ENCODE measurements around the gene SLC25A11. TPM values are rescaled to one million over a fixed set of nuclear protein-coding genes. Genes with fewer than 3 reads are reported as not detected.
"Not testable (repeated sequence)": the region's sequence is repeated elsewhere in the genome, so short reads cannot be mapped to it uniquely, and the experiment has no call there.

Gene SLC25A11
- total RNA-seq, 2 donors from 2014 or later: 77.5 to 90.0 TPM

DNA sequence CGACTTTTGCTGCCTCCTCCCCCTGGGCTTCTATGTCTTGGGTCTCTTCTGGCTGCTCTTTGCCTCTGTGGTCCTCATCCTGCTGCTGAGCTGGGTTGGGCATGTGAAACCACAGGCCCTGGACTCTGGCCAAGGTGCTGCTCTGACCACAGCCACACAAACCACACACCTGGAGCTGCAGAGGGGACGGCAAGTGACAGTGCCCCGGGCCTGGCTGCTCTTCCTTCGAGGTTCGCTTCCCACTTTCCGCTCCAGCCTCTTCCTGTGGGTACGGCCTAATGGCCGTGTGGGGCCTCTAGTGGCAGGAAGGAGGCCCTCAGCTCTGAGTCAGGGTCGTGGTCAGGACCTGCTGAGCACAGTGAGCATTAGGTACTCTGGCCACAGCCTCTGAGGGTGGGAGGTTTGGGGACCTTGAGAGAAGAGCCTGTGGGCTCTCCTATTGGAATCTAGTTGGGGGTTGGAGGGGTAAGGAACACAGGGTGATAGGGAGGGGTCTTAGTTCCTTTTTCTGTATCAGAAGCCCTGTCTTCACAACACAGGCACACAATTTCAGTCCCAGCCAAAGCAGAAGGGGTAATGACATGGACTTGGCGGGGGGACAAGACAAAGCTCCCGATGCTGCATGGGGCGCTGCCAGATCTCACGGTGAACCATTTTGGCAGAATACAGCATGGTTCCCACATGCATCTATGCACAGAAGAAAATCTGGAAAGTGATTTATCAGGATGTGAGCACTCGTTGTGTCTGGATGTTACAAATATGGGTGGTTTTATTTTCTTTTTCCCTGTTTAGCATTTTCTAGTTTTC, 5.5 kb downstream of the SLC25A11 start:
- intact Hi-C loops (cut with DNase I, micrococcal nuclease): no loop called here
- DNase-seq (peak in 1 of 2 donors; percentile 63), ATAC-seq (peak; percentile 26)

DNA sequence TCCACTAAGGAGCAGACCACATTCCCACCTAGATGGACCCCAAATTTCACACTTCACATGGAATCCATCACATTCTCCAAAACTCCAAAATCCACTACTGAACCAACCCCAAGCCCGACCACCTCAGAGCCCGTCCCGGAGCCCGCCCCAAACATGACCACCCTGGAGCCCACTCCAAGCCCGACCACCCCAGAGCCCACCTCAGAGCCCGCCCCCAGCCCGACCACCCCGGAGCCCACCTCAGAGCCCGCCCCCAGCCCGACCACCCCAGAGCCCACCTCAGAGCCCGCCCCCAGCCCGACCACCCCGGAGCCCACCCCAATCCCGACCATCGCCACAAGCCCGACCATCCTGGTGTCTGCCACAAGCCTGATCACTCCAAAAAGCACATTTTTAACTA, 6.2 kb downstream of the SLC25A11 start:
- DNase-seq (no peak), ATAC-seq (no peak)
- intact Hi-C loops (cut with DNase I, micrococcal nuclease): no loop called here

DNA sequence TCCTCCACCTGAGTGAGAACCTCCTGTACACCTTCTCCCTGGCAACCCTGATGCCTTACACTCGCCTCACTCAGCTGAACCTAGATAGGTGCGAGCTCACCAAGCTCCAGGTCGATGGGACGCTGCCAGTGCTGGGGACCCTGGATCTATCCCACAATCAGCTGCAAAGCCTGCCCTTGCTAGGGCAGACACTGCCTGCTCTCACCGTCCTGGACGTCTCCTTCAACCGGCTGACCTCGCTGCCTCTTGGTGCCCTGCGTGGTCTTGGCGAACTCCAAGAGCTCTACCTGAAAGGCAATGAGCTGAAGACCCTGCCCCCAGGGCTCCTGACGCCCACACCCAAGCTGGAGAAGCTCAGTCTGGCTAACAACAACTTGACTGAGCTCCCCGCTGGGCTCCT, 7.1 kb downstream of the SLC25A11 start:
- no peak for DNase-seq
- intact Hi-C loops (cut with DNase I, micrococcal nuclease): no loop called here
- no peak for ATAC-seq

DNA sequence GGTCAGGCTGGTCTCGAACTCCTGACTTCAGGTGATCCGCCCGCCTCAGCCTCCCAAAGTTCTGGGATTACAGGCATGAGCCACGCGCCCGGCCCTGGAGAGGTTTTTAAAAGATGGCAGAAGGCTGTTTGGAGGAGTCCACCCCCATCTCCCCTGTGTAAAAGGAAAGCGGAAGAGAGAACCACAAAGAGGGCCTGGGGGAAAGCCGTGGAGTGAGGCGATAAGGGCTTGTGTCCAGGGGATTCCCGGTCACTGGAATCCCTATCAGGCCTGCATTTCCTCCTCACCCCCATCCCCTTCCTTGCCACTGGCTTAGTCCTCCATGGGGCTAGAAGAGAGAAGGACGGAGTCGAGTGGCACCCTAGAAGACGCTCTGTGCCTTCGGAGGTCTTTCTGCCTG, 7.9 kb downstream of the SLC25A11 start, which contains the start of gene GP1BA:
Gene GP1BA, plus strand, starts transcription at position 315 of the 400 bp plus-strand sequence. CDS start 328 bp downstream, outside the sequence.
- DNase-seq (no peak), ATAC-seq (no peak)
- intact Hi-C loops (cut with DNase I, micrococcal nuclease): no loop called here

DNA sequence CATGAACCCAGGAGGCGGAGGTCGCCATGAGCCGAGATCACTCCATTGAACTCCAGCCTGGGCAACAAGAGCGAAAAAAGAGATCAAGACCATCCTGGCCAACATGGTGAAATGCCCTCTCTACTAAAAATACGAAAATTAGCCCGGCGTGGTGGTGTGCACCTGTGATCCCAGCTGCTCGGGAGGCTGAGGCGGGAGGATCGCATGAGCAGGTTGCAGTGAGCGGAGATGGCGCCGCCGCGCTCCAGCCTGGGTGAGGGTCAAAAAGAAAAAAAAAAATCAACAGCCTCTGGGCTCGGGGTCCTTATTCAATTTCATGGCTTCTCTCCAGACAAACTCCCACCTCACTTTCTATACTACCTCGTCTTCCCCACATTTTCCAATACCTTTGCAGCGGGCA, 11.0 kb downstream of the SLC25A11 start:
- ATAC-seq (no peak), DNase-seq (no peak)
- intact Hi-C loops (cut with DNase I, micrococcal nuclease): no loop called here

DNA sequence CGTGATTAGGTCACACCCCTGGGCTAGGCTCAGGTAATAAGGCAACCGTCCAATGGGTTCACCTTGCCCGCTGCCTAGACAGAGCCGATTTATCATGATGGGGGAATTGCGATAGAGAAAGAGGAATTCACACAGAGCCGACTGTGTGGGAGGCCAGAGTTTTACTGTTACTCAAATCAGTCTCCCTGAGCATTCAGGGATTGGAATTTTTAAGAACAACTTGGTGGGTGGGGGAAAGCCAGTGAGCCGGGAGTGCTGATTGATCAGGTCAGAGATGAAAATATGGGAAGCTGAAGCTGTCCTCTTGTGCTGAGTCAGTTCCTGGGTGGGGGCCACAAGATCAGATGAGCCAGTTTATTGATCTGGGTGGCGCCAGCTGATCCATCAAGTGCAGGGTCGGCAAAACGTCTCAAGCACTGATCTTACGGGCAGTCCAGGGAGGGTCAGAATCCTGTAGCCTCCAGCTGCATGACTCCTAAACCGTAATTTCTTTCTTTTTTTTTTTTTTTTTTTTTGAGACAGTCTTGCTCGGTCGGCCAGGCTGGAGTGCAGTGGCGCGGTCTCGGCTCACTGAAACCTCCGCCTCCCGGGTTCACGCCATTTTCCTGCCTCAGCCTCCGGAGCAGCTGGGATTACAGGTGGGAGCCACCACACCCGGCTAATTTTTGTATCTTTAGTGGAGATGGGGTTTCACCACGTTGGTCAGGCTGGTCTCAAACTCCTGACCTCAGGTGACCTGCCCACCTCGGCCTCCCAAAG, 13.1 kb downstream of the SLC25A11 start:
- ATAC-seq; intact Hi-C loops (cut with DNase I, micrococcal nuclease); DNase-seq: not testable (repeated sequence)

DNA sequence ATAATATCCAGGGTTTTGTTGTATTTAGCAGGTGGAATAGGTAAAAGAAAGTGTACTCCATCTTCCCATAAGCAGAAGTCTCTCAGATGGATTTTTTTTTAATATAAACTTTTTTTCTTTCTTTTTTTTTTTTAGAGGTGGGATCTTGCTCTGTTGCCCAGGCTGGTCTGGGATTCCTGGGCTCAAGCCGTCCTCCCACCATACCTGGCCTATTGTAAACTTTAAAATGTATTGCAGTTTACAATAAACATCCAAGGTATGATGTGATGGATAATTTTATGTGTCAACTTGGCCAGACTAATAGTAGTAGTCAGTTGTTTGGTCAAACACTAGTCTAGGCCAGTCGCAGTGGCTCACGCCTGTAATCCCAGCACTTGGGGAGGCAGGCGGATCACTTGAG, 18.5 kb downstream of the SLC25A11 start:
- intact Hi-C loops (cut with DNase I, micrococcal nuclease): no loop called here
- DNase-seq (no peak), ATAC-seq (no peak)

DNA sequence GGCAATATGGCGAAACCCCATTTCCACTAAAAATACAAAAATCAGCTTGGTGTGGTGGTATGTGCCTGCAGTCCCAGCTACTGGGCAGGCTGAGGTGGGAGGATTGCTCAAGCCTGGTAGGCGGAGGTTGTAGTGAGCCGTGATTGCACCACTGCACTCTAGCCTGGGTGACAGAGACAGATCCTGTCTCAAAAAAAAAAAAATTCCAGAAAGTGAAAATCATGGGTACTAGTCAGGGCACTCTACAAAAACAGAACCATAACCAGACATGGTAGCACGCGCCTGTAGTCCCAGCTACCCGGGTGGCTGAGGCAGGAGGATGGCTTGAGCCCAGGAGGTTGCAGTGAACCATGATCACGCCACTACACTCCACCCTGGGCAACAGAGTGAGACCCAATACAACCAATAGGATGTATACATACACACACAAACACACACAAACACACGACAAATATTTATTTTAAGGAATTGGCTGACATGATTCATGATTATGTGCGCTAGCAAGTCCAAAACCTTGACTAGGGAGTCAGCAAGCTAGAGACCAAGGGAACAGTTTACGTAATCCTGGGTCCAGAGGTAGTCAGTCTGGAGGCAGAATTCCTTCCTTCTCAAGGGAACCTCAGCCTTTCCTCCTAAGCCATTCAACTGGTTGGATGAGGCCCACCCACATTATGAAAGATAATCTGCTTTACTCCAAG, 19.3 kb downstream of the SLC25A11 start:
- intact Hi-C loops (cut with DNase I, micrococcal nuclease): no loop called here
- no peak for DNase-seq
- ATAC-seq: no peak

DNA sequence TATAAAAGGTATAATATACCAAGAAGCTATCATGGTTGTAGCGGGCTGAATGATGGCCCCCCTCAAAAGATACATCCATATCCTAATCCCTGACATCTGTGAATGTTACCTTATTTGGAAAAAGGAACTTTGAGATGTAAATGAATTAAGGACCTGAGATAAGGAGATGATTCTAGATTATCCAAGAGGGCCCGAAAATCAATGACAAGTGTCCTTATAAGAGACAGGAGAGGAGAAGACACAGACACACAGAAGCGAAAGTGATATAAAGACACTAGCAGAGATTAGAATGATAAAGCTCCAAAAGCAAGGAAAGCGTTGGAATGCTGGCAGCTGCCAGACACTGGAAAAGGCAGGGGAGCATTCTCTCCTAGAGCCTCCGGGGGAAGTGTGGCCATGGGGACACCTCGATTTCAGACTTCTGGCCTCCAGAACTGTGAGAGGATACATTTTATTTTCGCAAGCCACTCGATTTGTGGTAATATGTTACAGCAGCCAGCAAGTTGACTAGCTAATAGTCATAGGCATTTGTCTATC, 20.3 kb downstream of the SLC25A11 start:
- ATAC-seq: no peak
- no peak for DNase-seq
- intact Hi-C loops (cut with DNase I, micrococcal nuclease): loop anchor here in 1 of 2 donors (10.0 kb wide), 1 partner anchor 65 kb away; the partner anchor contains the start of gene CAMTA2

DNA sequence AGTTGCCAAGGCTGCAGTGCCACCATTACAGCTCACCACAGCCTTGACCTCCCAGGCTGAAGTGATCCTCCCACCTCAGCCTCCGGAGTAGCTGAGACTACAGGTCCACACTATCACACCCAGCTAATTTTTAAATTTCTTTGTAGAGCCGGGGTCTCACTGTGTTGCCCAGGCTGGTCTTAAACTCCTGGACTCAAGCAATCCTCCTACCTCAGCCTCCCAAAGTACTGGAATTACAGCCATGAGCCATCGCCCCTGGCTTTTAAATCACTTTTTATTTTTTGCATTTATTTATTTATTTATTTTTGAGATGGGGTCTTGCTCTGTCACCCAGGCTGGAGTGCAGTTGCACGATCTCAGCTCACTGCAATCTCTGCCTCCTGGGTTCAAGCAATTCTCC, 25.3 kb downstream of the SLC25A11 start:
- intact Hi-C loops (cut with DNase I, micrococcal nuclease): loop anchor here in 1 of 2 donors (5.0 to 10.0 kb wide), 2 partner anchors 70 to 148 kb away; partner anchors contain the start of gene CAMTA2
- ATAC-seq, DNase-seq: not testable (repeated sequence)

DNA sequence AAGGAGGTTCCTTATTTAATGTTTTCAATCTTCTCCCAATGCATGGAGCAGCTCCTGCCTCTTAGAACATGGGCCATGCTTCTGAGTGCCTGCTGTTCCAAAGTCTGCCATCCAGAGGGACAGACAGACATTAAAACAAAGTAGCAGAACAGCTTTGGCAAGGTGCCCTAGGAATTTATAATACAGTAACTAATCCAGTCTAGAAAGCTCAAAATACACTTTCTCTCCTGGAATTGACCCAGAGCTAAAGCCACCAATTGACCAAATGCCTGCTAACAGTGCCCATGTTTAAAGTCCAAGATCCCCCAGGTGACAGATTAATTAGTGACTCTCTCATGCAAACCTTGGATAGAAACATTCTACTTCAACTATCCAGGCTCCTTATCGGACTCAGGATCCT, 25.9 kb downstream of the SLC25A11 start:
- no peak for DNase-seq
- intact Hi-C loops (cut with DNase I, micrococcal nuclease): loop anchor here in 1 of 2 donors (5.0 to 10.0 kb wide), 2 partner anchors 71 to 148 kb away; partner anchors contain the start of gene CAMTA2
- peak; percentile 60 for ATAC-seq

DNA sequence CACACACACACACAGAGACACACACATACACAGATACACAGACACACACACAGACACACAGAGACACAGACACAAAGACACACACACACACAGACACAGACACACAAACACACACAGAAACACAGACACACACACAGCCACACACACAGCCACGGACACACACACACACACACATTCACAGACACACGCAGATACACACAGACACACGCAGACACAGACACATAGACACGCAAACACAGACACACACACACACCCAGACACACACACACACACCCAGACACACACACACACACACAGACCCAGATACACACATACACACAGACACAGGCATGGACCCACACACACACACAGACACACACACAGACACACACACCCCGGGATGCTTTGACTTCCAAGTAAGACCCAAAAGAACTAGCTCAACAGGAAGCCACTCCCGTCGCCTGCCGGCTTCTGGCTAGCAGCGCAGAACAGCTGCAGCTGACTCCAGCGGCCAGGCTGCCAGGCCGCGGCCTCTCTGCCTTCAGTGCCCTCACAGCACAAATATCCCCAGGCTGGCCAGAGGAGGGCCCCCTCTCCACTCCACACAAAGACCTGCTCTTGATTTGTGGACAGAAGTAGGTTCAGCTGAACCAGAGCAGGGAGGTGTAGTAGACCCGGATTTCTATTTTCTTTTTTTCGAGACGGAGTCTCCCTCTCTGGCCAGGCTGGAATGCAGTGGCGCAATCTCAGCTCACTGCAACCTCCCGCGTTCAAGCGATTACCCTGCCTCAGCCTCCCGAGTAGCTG, 30.9 kb downstream of the SLC25A11 start:
- peak; percentile 86 to 87 for DNase-seq
- intact Hi-C loops (cut with DNase I, micrococcal nuclease): no loop called here
- ATAC-seq: peak; percentile 96

DNA sequence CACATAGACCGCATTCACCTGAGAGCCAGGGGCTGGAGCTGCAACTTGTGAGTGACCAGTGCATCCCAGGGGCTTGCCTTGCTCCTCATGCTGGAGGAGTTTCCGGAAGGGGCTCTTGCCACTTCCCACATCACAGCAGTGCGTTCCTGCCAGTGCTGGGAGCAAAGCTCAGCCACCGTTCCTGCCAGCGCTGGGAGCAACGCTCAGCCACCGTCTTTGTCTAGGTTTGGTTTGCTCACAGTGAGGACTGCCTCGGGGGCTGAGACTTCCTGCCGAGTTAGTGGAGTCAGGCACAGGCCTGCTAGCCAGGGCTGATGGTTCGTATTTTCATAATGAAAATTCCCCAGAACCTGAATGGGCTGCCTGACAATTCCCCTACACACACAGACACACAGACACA, 31.5 kb downstream of the SLC25A11 start:
- intact Hi-C loops (cut with DNase I, micrococcal nuclease): no loop called here
- DNase-seq (no peak), ATAC-seq (no peak)

DNA sequence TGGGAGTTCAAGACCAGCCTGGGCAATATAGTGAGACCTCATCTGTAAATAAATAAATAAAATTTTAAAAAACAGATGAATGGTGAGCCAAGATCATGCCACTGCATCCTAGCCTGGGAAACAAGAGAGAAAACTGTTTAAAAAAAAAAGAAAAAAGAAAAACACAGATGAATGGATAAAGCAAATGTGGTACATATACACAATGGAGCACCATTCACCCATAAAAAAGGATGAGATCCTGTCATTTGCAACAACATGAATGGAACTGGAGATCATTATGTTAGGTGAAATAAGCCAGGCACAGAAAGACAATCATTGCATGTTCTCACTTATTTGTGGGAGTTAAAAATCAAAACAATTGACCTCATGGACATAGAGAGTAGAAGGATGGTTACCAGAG, 33.2 kb downstream of the SLC25A11 start:
- DNase-seq; ATAC-seq; intact Hi-C loops (cut with DNase I, micrococcal nuclease): not testable (repeated sequence)

DNA sequence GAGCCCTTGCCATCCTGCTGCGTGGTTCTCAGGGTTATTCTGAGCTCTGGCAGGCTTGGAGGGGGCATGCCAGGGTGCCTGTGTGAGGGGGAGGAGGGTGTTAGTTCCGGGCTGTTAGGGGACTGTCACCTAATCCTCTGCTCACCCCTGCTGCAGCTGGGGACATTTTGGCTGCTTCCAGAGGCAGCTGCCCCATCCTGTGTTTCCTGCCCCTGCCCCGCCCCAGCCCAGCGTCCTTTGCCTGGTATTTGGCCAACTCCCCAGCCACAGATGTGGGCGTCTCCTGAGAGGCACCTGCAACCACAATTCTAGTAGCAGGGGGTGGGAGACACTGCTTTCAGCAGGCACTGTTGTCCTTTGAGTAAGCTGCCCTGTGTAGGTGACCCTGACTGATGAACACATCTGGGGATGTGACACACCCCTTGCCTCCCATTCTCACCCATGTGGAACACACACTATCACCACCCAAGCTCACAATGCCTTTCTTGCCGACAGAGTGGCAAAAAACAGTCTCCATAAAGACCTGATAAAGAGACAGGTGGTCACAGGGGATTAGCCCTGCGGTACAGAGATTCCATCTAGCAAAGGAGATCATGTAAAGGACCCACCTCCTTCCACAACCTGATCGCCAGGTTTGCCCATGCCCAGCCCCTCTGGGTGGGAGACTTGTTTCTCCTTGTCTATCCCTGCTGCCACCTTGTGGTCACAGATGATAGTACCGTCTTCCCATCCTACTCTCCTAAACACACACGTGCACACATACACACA, 36.6 kb downstream of the SLC25A11 start, which contains the start of gene CHRNE:
Gene CHRNE, minus strand, starts transcription at position 48 of the 768 bp plus-strand sequence. Its CDS starts 35 bp downstream, at position 13.
- DNase-seq (peak; percentile 78 to 89), ATAC-seq (peak; percentile 54)
- intact Hi-C loops (cut with DNase I, micrococcal nuclease): no loop called here

DNA sequence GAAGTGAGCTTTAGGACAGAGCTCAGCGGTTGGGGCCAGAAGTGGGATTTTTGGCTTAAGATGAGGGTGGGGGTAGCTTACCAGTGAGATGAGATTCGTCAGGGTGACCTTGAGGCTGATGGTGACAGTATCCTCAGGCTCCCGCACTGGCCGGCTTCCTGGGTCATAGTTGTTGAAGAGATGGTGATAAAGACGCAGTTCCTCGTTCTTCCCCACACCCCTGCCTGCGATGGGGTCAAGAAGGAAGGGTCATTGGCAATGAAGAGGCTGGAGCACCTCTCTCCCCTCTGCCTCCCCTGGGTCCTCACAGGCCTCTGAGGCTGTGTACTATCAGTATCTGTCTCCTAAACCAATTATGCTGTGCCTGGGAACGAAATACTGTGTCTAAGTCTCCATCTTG, 37.3 kb downstream of the SLC25A11 start:
- intact Hi-C loops (cut with DNase I, micrococcal nuclease): no loop called here
- ATAC-seq (no peak), DNase-seq (no peak)

DNA sequence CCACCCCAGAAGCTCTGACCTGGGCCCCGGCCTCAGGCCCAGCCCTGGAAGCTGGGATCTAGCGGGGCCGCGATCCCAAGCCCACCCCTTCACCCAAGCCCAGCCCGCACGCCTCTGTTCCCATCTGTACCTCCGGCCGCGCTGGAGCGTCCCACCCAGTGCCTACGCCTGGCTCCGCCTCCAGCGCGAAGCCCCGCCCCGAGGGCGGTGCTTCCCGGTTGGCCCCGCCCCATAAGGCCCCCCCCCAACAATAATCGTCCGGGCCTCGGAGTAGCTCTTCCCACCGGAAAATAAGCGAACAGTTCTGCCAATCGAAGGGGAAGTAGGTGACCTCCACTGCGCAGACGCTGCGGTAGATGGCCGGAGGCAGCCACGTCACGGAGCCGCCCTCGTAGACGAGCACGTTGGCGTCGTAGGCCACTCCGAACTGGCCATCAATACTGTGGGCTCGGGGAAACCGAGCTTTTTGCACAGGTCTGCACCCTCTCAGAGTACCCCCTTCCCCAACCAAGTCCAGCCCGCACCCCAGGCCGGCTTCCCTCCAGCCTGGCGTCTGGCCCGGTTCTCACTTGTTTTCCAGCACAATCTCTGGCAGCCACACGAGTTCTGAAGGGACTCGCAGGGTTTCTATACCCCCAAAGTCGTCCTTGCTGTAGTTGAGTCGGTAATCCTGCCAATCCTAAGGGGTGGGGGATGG, 38.0 kb downstream of the SLC25A11 start:
- intact Hi-C loops (cut with DNase I, micrococcal nuclease): no loop called here
- DNase-seq (peak in 1 of 2 donors; percentile 39), ATAC-seq (no peak)
